ENCODE measurements around the gene PFDN1. TPM values are rescaled to one million over a fixed set of nuclear protein-coding genes. Genes with fewer than 3 reads are reported as not detected.

Gene PFDN1
- total and polyA plus RNA-seq, 11 donors = 53.8 to 140 (median 75.0) TPM

GRCh38 chr5:140236891-140237598 lies 65.9 kb downstream of the PFDN1 start:
- Histone ChIP-seq H3K27me3 (no peaks in the 10 kb centered on the region), H3K9me3 (no peaks in the 10 kb centered on the region), H3K27ac (no peak overlapping the region), H3K4me1 (peaks cover 5 to 46% (median 31%) of the 10 kb centered on the region in 12 donors), H3K36me3 (no peaks in the 10 kb centered on the region), H3K4me3 (no peak overlapping the region)
- 61 to 85% (median 69%) methylated on average over 6 of the region's 6 CpGs for WGBS, 4 donors
- DNase-seq (no peak), ATAC-seq (no peak)
- intact Hi-C loops (cut with DNase I) = loop anchor here in 2 of 10 donors (5.0 to 10.0 kb wide), 2 partner anchors 52 to 60 kb away; partner anchors contain the start of gene CYSTM1 (in 1 of the 2)
- TF ChIP-seq CTCF (IDR thresholded peaks at IDR 0.05) = no peak
- no peak for TF ChIP-seq POLR2A (IDR thresholded peaks at IDR 0.05)

- intact Hi-C loops (cut with DNase I) = loop anchor here in 2 of 10 donors (5.0 to 10.0 kb wide), 2 partner anchors 51 to 59 kb away; partner anchors contain the start of gene CYSTM1 (in 1 of the 2)
Measured at GRCh38 chr5:140235791-140236551, 66.9 kb downstream of the PFDN1 start.

GRCh38 chr5:140234377-140234989 lies 68.4 kb downstream of the PFDN1 start:
- no peak for TF ChIP-seq POLR2A (IDR thresholded peaks at IDR 0.05)
- no peak for TF ChIP-seq CTCF (IDR thresholded peaks at IDR 0.05)
- WGBS, 4 donors = 92 to 94% (median 93%) methylated on average over 4 of the region's 4 CpGs
- Histone ChIP-seq H3K36me3 (no peaks in the 10 kb centered on the region), H3K9me3 (no peaks in the 10 kb centered on the region), H3K4me1 (peaks cover 0 to 22% (median 6%) of the 10 kb centered on the region in 12 donors), H3K4me3 (no peak overlapping the region), H3K27me3 (no peaks in the 10 kb centered on the region), H3K27ac (no peak overlapping the region)
- ATAC-seq = no peak
- no peak for DNase-seq
- intact Hi-C loops (cut with DNase I) = loop anchor here in 2 of 10 donors (5.0 to 10.0 kb wide), 2 partner anchors 50 to 52 kb away; no protein-coding TSS in a partner anchor

More at GRCh38 chr5:140235791-140236551, 66.9 kb downstream of the PFDN1 start:
- Histone ChIP-seq H3K36me3 (no peaks in the 10 kb centered on the region), H3K27me3 (no peaks in the 10 kb centered on the region), H3K4me1 (peaks cover 0 to 35% (median 20%) of the 10 kb centered on the region in 12 donors), H3K27ac (no peak overlapping the region), H3K4me3 (no peak overlapping the region), H3K9me3 (no peaks in the 10 kb centered on the region)
- DNase-seq (no peak), ATAC-seq (no peak)
- TF ChIP-seq CTCF (IDR thresholded peaks at IDR 0.05) (no peak), POLR2A (IDR thresholded peaks at IDR 0.05) (no peak)
- 80 to 83% (median 81%) methylated on average over 11 of the region's 11 CpGs for WGBS, 4 donors
